Fibroblast of lung (primary cell): ENCODE measurements around the gene LCN2. TPM values are rescaled to one million over a fixed set of nuclear protein-coding genes. Genes with fewer than 3 reads are reported as not detected.

Source experiments
- DNase-seq, 2 donors: peaks; one replicate each; pipeline versions ENCODE4 v3.0.0 to v3.0.0-alpha.2; 2010; ENCODE audit warnings: low read depth in 2 of 2
- H2AFZ ChIP-seq: 2 replicates; pipeline ENCODE4 v1.5.1; 2012; ENCODE audit warnings: low read length, control low read depth, inconsistent platforms
- H3K27ac ChIP-seq: 2 replicates; pipeline ENCODE4 v1.5.1; 2011; ENCODE audit warnings: low read length, control low read depth; ENCODE audit not compliant: insufficient read depth
- H3K27me3 ChIP-seq: 2 replicates; pipeline ENCODE4 v1.5.1; 2011; ENCODE audit warnings: mild to moderate bottlenecking, low read length; ENCODE audit not compliant: control insufficient read depth, insufficient read depth
- H3K36me3 ChIP-seq: 2 replicates; pipeline ENCODE4 v1.5.1; 2011; ENCODE audit warnings: low read length; ENCODE audit not compliant: control insufficient read depth, insufficient read depth
- H3K4me1 ChIP-seq: 2 replicates; pipeline ENCODE4 v1.5.1; 2011; ENCODE audit warnings: low read length; ENCODE audit not compliant: control insufficient read depth, insufficient read depth; ENCODE audit errors: extremely low read depth
- H3K4me2 ChIP-seq: 2 replicates; pipeline ENCODE4 v1.5.1; 2011; ENCODE audit warnings: low read length, control low read depth; ENCODE audit not compliant: insufficient read depth; ENCODE audit errors: extremely low read depth
- H3K4me3 ChIP-seq, 4 experiments: fragments of 200-600 bp in 1 of 4; sonication (generic) in 1 of 4; replicated peaks in 1 of 4; 2 replicates each; pipeline ENCODE4 v1.5.1; 2011 to 2016; ENCODE audit warnings: low read length in 4 of 4, low read depth in 3 of 4, mild to moderate bottlenecking in 3 of 4, control low read depth in 2 of 4, inconsistent platforms in 1 of 4, mixed read lengths in 1 of 4; ENCODE audit not compliant: insufficient read depth in 1 of 4; ENCODE audit errors: control extremely low read depth in 1 of 4
- H3K79me2 ChIP-seq: 2 replicates; pipeline ENCODE4 v1.5.1; 2012; ENCODE audit warnings: mild to moderate bottlenecking, low read length, inconsistent platforms; ENCODE audit not compliant: control insufficient read depth, insufficient read depth
- H3K9ac ChIP-seq: 2 replicates; pipeline ENCODE4 v1.5.1; 2011; ENCODE audit warnings: mild to moderate bottlenecking, low read length, control low read depth; ENCODE audit not compliant: insufficient read depth
- H3K9me3 ChIP-seq: 2 replicates; pipeline ENCODE4 v1.5.1; 2012; ENCODE audit warnings: low read depth, low read length; ENCODE audit not compliant: control insufficient read depth, insufficient read depth
- H4K20me1 ChIP-seq: 2 replicates; pipeline ENCODE4 v1.5.1; 2011; ENCODE audit warnings: low read length; ENCODE audit not compliant: control insufficient read depth, insufficient read depth; ENCODE audit errors: extremely low read depth
- CTCF ChIP-seq, 2 donors: IDR thresholded peaks in 1 of 2; conservative IDR thresholded peaks in 1 of 2; 1 replicate in 1 of 2; 2 replicates in 1 of 2; pipeline ENCODE4 v1.5.1; 2011 to 2012; ENCODE audit warnings: low read length in 2 of 2, control low read depth in 1 of 2, inconsistent platforms in 1 of 2, low read depth in 1 of 2, mild to moderate bottlenecking in 1 of 2
- EZH2 ChIP-seq: IDR thresholded peaks from 2 replicates; pipeline ENCODE4 v1.5.1; 2012; ENCODE audit warnings: low read length, control low read depth, mild to moderate bottlenecking; ENCODE audit errors: missing control alignments
- polyA plus RNA-seq, 2 donors: library from polyadenylated mRNA; depleted of rRNA in 1 of 2; stranded (reverse) in 1 of 2; unstranded in 1 of 2; fragments of >200 nt; gene quantifications; 2 replicates each; pipeline ENCODE4 v1.2.1, GENCODE V29; 2011 to 2012; ENCODE audit warnings: missing spikeins in 1 of 2
- total RNA-seq: library from RNA; depleted of rRNA; stranded (reverse); fragments of >200 nt; gene quantifications from 2 replicates; pipeline ENCODE4 v1.2.1, GENCODE V29; 2014

The LCN2 gene
- total and polyA plus RNA-seq, 2 donors (not counting 1 experiment from before 2014, with no cell fraction given), result not detected

- H4K20me1 ChIP-seq, result no peaks in the 10 kb centered on the region
- H3K27me3 ChIP-seq, result no peaks in the 10 kb centered on the region
- no peaks in the 10 kb centered on the region for H3K4me1 ChIP-seq
- H3K4me2 ChIP-seq, result no peak overlapping the region
- TF ChIP-seq CTCF (conservative IDR thresholded peaks at IDR 0.05 in 1 of 2, IDR thresholded peaks at IDR 0.05 in 1 of 2; ENCODE audit: low read depth in 1 of 2, low read length in 2 of 2) (no peak), EZH2 (no peak)
- H3K9me3 ChIP-seq, result no peaks in the 10 kb centered on the region
- no peak overlapping the region for H3K4me3 ChIP-seq
- no peak overlapping the region for H2AFZ ChIP-seq
- no peak for DNase-seq
- H3K36me3 ChIP-seq, result no peaks in the 10 kb centered on the region
- no peaks in the 10 kb centered on the region for H3K79me2 ChIP-seq
- H3K27ac ChIP-seq, result no peak overlapping the region
- no peak overlapping the region for H3K9ac ChIP-seq
These were observed 3.1 kb downstream of the LCN2 start for GRCh38 chr9:128152133-128153059.

GRCh38 chr9:128153060-128153946 lies 4.0 kb downstream of the LCN2 start:
- Histone ChIP-seq H3K9ac (no peak overlapping the region), H3K4me2 (no peak overlapping the region), H3K27me3 (no peaks in the 10 kb centered on the region), H3K36me3 (no peaks in the 10 kb centered on the region), H4K20me1 (no peaks in the 10 kb centered on the region), H3K9me3 (no peaks in the 10 kb centered on the region), H3K79me2 (no peaks in the 10 kb centered on the region), H3K27ac (no peak overlapping the region), H2AFZ (no peak overlapping the region), H3K4me1 (no peaks in the 10 kb centered on the region), H3K4me3 (no peak overlapping the region)
- no peak for TF ChIP-seq CTCF (conservative IDR thresholded peaks at IDR 0.05 in 1 of 2, IDR thresholded peaks at IDR 0.05 in 1 of 2; ENCODE audit: low read depth in 1 of 2, low read length in 2 of 2)
- no peak for TF ChIP-seq EZH2
- no peak for DNase-seq
